Measurements from ENCODE around the gene SLC25A21.

Gene SLC25A21

DNA sequence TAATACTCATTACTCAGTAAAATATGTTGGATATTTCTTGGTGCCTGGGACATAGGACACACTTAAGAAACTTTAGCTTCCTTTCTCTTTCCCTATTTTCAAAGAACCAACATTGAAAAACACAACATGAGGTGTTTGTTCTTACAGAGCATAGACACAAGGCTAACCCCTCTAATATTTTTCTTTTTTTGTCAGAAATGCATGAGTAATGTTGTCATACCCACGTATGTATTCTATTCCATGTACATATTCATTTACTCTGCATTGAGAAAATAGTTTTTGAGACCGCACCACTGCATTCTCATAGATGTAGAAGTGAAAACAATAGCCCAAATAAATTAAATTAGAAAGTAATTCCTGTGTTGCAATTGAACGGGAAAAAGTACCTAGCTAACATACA lies 497.7 kb downstream of the SLC25A21 start:
- in situ Hi-C loops (cut with MboI; ENCODE audit: low sequenced_read_pairs): no loop called here

DNA sequence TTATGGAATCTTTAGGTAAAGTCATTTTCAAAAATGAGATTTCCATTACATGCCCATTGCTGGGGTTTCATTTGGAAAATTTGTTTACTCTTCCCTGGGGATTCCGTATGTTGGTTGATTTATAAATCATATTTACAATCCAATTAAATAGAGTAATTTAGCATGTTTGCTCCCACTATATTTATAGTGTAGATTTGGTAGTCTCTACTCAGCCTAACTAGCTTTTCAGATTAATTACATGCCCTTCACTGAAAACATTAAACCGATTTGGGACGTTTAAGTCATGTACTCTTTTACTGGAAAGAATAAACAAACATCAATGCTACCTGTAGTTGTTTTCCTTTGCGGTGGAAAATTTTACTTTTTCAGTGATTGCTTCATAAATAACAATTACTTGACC lies 500.3 kb downstream of the SLC25A21 start:
- in situ Hi-C loops (cut with MboI; ENCODE audit: low sequenced_read_pairs): no loop called here

DNA sequence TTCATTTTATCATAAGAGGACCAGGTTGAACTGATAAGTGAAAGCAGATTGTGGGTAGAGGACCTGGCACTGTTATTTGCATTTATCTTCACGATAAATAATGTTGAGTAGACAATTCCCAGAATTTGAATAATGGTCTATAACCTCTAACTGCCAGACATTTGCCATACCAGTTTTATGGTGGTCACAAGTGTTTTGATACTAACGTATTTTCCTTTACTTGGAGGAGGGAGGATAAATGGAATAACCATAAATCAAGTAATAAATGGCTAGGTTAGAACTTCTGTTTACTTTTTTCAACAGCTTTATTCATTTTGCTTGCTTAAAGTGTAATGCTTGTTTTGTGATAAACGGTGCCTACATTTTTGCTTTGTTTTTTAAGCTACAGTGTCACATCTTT lies 501.3 kb downstream of the SLC25A21 start:
- in situ Hi-C loops (cut with MboI; ENCODE audit: low sequenced_read_pairs): no loop called here

DNA sequence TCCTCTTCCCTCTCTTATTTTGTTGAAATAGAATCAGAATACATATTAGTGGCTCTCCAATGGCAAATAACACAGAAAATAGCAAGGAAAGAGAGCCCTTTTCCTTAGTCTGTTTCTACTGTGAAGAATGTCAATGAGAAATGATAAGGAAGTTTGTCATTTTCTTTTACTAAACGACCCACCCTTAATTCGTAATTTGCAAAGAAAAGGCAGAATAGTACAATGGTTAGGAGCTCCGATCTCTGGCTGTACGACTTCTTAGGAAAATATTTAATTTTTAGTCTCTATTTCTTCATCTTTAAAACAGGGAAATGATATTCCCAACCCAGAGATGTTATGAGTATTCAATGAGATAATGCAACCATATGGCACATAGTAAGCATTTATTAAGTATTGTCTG lies 504.7 kb downstream of the SLC25A21 start:
- in situ Hi-C loops (cut with MboI; ENCODE audit: low sequenced_read_pairs): no loop called here

DNA sequence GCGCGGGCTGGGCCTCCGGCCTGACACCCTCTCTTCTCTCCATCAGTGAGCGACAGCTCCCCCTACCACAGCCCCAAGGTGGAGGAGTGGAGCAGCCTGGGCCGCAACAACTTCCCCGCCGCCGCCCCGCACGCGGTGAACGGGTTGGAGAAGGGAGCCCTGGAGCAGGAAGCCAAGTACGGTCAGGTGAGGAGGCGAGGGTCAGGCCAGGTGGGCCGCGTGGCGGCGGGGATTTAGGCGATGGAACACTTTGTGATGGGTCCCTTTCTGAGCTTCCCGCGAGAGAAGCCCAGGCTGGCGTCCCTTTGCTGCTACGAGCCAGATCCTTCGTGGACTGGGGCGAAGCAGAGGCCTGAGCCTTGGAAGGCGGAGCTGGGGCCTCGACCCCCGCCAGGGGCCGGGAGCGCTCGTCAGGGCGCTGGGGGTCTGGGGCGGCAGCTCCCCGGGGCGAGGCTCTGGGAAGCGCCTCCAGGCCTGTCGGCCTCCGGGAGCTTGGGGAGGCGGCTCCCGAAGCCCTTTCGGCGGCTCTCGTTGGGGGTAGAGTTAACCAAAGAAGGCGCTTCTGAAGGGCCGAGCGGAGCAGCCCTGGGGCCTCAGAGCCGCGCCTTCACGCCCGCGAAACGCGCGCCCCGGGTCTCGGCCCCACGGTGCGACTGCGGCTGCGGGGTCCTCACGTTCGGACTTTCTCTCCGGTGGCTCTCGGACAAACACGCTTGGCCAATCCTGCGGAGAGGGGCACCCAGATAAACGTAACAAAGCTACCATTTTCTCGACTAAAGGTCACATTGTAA lies 505.8 kb downstream of the SLC25A21 start:
- in situ Hi-C loops (cut with MboI; ENCODE audit: low sequenced_read_pairs): no loop called here

DNA sequence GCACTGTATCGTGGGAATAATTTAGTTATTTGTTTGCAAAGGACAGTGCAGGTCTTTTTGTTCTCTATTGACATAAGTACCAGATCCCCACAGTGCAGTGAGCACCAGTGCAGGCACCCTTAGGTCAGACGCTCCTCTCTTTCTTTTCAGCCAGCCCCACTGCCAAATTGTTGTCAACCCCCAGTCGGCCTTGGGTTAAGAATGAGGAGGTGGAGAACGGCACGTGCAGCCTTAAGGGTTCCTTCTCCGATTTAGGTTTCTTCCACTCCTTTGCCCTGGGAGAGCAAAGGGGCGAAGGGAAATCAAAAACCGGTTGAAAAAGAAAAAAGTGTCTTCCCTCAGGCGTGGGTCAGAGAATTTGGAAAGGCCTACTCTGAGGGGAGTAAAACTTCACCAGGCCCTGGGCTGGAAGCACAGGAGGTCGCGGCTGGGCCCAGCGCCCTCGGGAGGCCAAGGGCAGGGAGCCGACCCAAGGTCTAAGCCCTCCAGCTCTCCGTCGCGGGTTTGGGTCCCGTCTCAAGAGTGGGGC lies 506.5 kb downstream of the SLC25A21 start:
- in situ Hi-C loops (cut with MboI; ENCODE audit: low sequenced_read_pairs): no loop called here

DNA sequence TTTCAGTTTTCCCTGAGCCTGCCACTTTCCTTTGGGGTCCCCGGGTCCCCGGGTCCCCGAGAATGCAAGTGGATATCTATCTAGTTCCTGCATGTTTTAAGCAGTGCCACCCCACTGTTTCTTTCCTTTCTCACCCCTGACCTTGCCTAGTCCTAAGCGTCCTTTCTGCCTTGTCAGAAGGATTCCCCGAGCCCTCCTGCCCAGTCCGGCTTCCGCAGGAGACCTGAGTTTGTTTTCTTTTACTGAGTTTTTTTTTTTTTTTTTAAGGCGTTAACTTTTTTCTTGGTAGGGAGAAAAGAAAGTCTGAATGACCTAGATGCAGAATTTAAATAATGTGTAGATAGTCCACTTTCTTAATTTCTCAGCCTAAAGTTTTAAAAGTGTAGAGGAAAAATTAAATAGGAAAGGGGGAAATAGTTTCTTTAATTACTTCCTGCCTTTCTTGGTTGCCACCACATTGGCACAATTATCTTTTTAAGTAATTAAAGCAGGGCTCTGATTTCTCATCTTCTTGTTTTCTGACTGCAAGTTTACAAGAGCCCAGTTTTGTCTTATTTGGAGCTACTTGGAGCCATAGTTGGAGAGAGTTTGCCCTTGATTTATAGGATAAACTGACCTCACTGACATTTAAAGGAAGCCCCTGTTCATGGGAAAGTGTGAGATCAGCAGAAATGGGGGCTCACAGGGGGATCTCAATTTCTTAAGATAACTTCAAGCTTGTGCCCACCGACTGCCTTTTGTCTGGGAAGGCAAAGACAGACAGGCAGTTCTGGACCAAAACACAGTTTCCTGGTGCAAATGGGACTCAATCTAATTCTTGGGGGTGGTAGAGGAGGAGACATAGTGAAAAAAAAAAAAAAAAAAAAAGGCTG lies 507.8 kb downstream of the SLC25A21 start:
- in situ Hi-C loops (cut with MboI; ENCODE audit: low sequenced_read_pairs): no loop called here

DNA sequence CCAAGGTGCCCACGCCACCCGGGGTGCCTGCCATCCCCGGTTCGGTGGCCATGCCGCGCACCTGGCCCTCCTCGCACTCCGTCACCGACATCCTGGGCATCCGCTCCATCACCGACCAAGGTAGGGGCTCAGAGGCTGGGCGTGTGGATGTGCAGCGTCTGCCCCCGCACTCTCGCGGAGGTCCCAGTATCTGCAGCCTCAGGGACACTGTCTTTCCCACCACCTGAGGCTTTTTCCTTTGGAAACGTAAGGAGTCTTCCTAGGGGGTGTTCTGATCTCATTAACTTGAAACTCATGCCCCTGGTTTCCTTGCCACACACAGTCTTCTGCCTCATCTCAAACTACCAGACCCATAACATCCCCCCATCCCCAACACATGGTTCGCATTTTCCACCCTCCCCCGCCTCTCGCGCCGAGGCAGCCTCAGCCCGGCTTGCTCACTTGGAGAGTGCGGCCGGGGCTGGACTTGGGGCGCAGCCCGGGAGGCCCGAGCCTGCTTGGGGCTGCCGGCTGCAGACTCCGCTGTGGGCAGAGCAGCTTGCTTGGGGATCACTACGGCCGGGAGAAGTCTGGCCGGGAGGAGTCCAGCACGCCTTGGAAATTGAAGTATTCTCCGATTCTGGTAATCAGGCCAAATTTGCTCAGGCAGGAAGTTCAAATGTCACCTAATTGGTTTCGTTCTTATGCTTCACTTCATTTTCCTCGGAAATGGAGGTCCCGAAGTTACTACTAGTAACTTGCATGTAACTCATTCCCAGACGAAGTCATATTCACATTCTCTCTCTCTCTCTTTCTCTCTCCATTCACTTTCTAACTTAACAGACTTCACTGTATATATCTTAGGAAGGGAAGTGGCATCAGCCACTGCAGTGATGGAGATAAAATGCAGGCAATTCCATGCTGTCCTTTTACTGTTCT lies 508.7 kb downstream of the SLC25A21 start:
- in situ Hi-C loops (cut with MboI; ENCODE audit: low sequenced_read_pairs): no loop called here

DNA sequence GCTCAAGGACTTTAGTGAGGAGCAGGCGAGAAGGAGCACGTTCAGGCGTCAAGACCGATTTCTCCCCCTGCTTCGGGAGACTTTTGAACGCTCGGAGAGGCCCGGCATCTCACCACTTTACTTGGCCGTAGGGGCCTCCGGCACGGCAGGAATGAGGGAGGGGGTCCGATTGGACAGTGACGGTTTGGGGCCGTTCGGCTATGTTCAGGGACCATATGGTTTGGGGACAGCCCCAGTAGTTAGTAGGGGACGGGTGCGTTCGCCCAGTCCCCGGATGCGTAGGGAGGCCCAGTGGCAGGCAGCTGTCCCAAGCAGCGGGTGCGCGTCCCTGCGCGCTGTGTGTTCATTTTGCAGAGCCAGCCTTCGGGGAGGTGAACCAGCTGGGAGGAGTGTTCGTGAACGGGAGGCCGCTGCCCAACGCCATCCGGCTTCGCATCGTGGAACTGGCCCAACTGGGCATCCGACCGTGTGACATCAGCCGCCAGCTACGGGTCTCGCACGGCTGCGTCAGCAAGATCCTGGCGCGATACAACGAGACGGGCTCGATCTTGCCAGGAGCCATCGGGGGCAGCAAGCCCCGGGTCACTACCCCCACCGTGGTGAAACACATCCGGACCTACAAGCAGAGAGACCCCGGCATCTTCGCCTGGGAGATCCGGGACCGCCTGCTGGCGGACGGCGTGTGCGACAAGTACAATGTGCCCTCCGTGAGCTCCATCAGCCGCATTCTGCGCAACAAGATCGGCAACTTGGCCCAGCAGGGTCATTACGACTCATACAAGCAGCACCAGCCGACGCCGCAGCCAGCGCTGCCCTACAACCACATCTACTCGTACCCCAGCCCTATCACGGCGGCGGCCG lies 509.6 kb downstream of the SLC25A21 start:
- in situ Hi-C loops (cut with MboI; ENCODE audit: low sequenced_read_pairs): no loop called here

DNA sequence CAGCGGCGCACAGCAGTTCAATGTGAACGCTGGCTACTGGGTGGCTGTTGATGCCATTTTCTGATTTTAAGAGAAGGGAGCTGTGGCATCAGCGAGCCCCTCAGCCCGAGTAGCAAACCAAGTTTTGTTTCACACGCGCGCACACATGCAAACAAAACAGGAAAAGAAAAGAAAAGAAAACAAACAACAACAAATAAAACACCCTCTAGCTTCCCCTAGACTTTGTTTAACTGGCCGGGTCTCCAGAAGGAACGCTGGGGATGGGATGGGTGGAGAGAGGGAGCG lies 510.2 kb downstream of the SLC25A21 start:
- in situ Hi-C loops (cut with MboI; ENCODE audit: low sequenced_read_pairs): no loop called here

DNA sequence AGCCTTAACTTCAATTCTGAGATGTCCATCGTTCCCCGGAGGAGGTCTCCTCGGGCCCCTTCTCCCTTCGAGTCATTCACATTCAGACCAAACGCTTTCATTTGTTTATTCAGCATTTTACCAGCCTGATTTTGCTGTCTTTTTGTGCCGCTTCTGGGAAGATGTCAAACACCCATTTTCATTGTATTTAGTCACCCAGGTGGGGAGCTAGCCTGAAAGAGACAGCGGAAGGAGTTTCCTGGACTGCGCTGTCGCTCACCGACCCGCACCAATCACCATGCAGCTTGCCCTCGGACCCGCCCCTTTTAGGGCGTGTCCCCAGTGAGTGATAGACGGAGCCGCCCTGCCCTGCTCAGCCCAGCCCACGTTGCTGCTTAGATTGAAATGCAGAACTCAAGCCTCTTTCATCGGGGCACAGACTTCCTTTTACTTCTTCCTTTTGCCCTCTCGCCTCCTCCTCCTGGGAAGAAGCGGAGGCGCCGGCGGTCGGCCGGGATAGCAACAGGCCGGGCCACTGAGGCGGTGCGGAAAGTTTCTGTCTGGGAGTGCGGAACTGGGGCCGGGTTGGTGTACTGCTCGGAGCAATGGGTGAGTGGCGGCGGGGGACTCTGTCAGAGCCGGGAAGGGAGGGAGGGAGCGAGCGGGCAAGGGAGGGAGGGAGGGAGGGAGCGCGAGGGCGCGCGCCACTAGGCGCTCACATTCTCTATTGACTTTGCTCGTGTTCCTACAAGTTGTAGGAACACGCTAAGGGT lies 510.7 kb downstream of the SLC25A21 start, which contains the start of gene PAX9:
Gene PAX9, plus strand, starts transcription at position 355 of the 752 bp plus-strand sequence. Its CDS starts 230 bp downstream, at position 585.
- in situ Hi-C loops (cut with MboI; ENCODE audit: low sequenced_read_pairs): no loop called here

DNA sequence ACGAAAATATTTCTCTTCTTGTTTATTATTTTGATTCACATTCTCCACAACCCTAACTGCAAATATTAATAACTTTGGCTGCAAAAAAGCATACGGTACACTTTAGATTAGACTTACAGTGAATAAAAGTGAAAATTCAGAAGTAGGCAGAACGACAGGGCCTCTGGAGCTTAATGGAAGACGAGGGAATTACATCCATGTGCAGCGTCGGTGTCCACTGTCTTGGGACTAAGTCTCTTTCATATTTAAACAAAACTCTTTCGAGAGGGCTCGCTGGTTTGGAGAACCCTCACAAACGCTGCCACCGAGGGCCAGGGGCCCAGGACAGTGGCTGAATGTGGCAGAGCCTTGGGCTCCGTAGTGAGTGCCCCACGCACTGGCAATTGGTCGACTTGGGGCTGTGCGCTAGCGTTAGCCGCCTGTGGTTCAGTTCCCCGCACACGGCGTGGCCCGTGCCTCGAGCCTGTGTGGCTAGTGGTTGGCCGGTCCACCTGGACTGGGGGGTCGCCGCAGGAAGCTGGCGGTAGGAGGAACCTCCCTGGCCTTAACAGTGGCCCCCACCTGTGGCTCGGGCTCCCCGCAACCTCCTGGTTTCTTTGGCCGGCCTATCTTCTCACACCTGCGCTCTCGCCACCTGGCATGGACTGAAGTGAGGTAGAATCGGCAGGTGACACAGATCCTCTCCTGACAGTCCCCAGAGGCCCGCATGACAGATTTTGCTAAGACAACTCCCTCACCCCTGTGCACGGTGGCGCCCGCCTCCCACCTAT lies 511.5 kb downstream of the SLC25A21 start:
- in situ Hi-C loops (cut with MboI; ENCODE audit: low sequenced_read_pairs): no loop called here

DNA sequence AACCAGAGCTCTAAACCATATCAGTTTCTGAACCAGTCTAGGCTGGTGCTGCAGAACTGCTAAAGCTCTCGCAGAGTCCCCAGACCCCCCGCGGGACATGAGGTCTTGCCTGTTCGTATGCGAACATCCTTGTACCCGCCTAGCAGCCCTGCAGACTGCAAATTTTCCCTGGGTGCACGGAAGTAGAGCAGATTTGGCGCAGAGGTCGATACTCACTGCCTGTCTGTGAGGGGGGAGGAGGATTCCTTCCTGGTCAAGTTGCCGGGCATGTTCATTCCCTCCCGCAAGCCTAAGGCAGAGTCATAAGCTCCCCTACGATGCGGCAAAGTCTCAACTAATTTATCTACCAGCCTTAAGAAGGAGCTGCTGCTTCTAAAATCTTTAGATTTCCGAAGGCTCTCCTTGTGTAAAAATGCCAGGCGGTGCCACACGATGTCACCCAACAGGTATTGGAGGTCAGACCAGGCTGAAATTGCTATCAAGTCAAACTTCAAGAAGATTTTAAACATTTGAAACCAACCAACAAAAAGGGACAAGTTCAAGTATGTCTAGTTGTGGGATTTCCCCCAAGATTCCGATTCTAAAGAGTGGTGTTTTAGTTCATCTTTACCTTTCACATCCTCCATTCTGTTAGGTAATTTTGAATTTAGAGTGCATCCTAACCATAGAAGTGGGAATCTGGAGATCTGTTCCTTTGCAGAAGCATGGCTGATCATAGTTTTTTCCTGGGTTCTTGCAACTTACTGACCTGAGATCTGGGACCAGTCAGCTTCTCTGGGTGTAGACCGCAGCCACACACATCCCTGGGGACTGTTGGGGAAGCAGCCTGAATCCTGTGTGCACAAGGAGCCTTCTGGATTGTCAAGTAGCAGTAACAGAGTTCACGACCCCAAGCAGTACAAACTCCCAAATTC lies 512.3 kb downstream of the SLC25A21 start:
- in situ Hi-C loops (cut with MboI; ENCODE audit: low sequenced_read_pairs): no loop called here

DNA sequence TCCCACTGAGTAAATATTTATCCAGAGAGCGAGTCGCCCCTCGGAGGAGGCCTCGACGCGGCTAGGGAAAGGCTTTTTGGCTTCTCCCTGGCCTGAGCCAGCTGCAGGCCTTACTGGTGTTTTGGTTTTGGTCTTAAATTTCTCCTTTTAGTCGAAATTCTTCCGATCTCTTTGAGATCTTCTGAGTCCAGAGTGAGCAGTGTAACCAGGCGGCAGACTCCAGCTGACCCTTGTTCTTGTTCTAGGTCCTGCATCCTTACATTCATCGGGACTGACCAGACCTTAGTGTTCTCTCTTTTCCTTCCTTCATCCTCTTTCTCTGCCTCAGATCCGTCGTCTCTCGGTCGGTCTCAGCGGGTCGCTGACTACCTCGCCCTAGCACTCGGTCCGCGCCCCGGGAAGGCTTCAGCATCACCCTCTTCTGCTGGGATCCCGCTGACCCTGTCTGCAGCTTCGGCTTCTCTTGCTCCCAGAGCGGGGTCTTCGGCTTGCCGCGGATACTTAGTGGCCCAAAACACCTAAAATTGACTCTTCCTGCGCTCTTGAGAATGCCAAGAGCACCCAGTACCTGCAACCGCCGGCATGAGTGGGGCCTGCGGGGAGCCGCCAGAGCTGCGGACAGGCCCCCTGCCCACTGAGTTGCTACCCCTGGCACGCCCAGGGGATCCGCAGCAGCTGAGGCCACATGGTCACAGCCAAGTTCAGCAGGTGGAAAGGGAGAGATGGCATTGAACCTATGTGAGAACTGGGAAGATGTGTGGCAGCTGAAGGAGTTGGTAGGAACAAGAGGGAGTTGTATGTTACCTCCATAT lies 513.2 kb downstream of the SLC25A21 start:
- in situ Hi-C loops (cut with MboI; ENCODE audit: low sequenced_read_pairs): no loop called here

DNA sequence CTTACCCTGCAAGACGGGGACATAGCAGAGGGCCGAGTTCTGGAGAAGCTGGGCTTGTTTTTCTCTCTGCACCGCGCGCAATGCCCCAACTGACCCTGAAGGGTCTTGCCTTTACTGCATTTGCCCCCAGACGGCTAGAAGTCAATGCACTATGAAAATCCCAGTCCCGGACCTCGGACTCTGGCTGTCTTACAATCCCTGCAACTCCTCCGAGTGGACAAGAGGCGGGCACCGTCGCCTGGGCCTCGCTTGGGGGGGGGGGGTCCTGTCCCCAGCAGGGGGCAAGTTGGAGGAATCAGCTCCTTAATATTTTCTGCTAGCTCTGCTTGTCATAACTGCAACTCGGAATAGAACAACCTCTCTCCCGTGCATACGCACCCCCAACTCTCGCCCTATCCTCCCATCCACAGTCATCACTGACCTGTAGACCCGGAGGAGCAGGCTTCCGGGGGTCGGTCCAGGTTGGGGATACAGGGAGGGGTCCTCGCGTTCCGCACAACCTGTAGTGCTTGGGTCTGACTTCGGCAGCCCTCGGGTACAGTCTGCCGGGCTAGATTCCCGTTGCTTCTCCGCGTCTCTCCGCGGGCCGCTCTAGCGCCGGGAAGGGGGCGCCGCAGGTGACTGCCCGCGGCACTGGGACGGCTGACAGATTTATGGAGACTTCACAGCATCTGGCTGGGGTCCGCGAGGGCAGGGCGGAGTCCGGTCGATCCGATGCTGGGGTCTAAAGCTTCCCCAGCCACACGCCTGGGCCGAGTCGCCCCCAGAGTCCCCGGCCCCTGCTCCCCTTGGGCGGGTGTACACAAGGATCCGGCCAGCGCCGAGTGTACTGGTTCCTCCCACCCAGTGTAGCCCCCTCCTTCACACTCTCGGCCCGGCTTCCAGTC lies 514.0 kb downstream of the SLC25A21 start:
- in situ Hi-C loops (cut with MboI; ENCODE audit: low sequenced_read_pairs): no loop called here
